Activated naive CD8-positive, alpha-beta T cell treated with anti-CD3 and anti-CD28 coated beads, Interleukin-2, amount 10 ng/mL, durations not matched to agents 7 days and 5 days (primary cell): Measurements from ENCODE around the gene ATP5MG. TPM values are rescaled to one million over a fixed set of nuclear protein-coding genes. Genes with fewer than 3 reads are reported as not detected.

ENCODE experiments used
- total RNA-seq, 2 experiments: library from RNA; stranded (reverse); gene quantifications; one replicate each; pipeline ENCODE4 v1.2.3, GENCODE V29; 2021

ATP5MG gene
- total RNA-seq, 2 experiments from 2014 or later = 202 to 224 TPM

Other genes with a start within 250 kb of the ATP5MG start
- gene SCN4B, start 248.8 kb upstream of the ATP5MG start, total RNA-seq = under 1 TPM in 1 of 2 experiments, not detected in 1; 0.17 TPM
- gene SCN2B, start 225.0 kb upstream of the ATP5MG start, total RNA-seq = not detected
- gene JAML, start 176.6 kb upstream of the ATP5MG start, total RNA-seq = 100 to 1,000 TPM; 181 to 189 TPM
- gene MPZL3, start 149.2 kb upstream of the ATP5MG start, total RNA-seq = 10 to 100 TPM; 24.5 to 29.8 TPM
- 1 to 10 TPM; 8.2 to 9.2 TPM for gene MPZL2, start 137.3 kb upstream of the ATP5MG start, total RNA-seq
- gene CD3E, start 96.9 kb upstream of the ATP5MG start, total RNA-seq = 100 to 1,000 TPM; 607 to 630 TPM
- 100 to 1,000 TPM; 424 to 433 TPM for gene CD3D, start 58.9 kb upstream of the ATP5MG start, total RNA-seq
- 100 to 1,000 TPM; 199 to 212 TPM for gene CD3G, start 57.3 kb upstream of the ATP5MG start, total RNA-seq
- gene UBE4A, start 42.0 kb upstream of the ATP5MG start, total RNA-seq = 10 to 100 TPM; 43.4 to 44.4 TPM
- 100 to 1,000 TPM; 117 to 126 TPM for gene KMT2A, start 34.9 kb downstream of the ATP5MG start, total RNA-seq
- gene TTC36, start 125.9 kb downstream of the ATP5MG start, total RNA-seq = 1 to 10 TPM in 1 of 2 experiments, under 1 TPM in 1; 0.68 to 1.0 TPM
- 10 to 100 TPM; 11.8 to 12.5 TPM for gene TMEM25, start 129.6 kb downstream of the ATP5MG start, total RNA-seq
- 10 to 100 TPM; 12.1 to 14.3 TPM for gene IFT46, start 164.3 kb downstream of the ATP5MG start, total RNA-seq
- gene ARCN1, start 170.8 kb downstream of the ATP5MG start, total RNA-seq = 100 to 1,000 TPM; 107 to 108 TPM
- gene PHLDB1, start 206.0 kb downstream of the ATP5MG start, total RNA-seq = 1 to 10 TPM; 2.7 to 3.3 TPM